ENCODE results near the gene TMEM115. TPM values are rescaled to one million over a fixed set of nuclear protein-coding genes. Genes with fewer than 3 reads are reported as not detected.

TMEM115 gene
- total RNA-seq: 10 to 100 TPM; 15.2 to 16.8 TPM

GRCh38 chr3:50358911-50359759 lies at the start of gene TMEM115:
TSS of gene TMEM115 (minus strand) at chr3:50359521. CDS start at chr3:50359063, 458 bp downstream.
- POLR2A ChIA-PET: interaction anchor here (0.6 to 1.1 kb wide), 4 partner anchors 8 to 253 kb away, joined by 3 to 4 read pairs (median 3); partner anchors contain the start of genes CISH and ZMYND10
- CTCF ChIA-PET: interaction anchor here (0.9 to 1.2 kb wide), 2 partner anchors 11 to 21 kb away, joined by 3 to 4 read pairs; no protein-coding TSS in a partner anchor
- Mint-ChIP-seq H3K9me3 (no peaks in the 10 kb centered on the region), H3K4me1 (ENCODE audit: low read depth) (peaks cover 40% of the 10 kb centered on the region), H3K27ac (peak within 1 kb of the TSS; percentile 95), H3K27me3 (no peaks in the 10 kb centered on the region), H3K4me3 (peak within 1 kb of the TSS; percentile 88), H3K36me3 (ENCODE audit: low read depth) (peaks cover 25% of the 10 kb centered on the region)
- ATAC-seq (peak; percentile 100), DNase-seq (peak; percentile 98)
- TF ChIP-seq CTCF (IDR thresholded peaks at IDR 0.05): no peak
- intact Hi-C loops (cut with micrococcal nuclease): no loop called here

- ATAC-seq (no peak), DNase-seq (no peak)
- H3K27me3 Mint-ChIP-seq: no peaks in the 10 kb centered on the region
- ChIA-PET POLR2A (no interaction called here), CTCF (no interaction called here)
- intact Hi-C loops (cut with micrococcal nuclease): no loop called here
- peaks cover 10% of the 10 kb centered on the region for H3K4me1 Mint-ChIP-seq (ENCODE audit: low read depth)
- H3K27ac Mint-ChIP-seq: no peak overlapping the region
- no peak overlapping the region for H3K4me3 Mint-ChIP-seq
- H3K36me3 Mint-ChIP-seq (ENCODE audit: low read depth): no peaks in the 10 kb centered on the region
- no peaks in the 10 kb centered on the region for H3K9me3 Mint-ChIP-seq
- TF ChIP-seq CTCF (IDR thresholded peaks at IDR 0.05): no peak
Observed at GRCh38 chr3:50408443-50408944, 49.2 kb upstream of the TMEM115 start.

- DNase-seq (no peak), ATAC-seq (no peak)
- no peaks in the 10 kb centered on the region for H3K27me3 Mint-ChIP-seq
- intact Hi-C loops (cut with micrococcal nuclease): no loop called here
- ChIA-PET CTCF (no interaction called here), POLR2A (no interaction called here)
- no peaks in the 10 kb centered on the region for H3K9me3 Mint-ChIP-seq
- H3K27ac Mint-ChIP-seq: no peak overlapping the region
- TF ChIP-seq CTCF (IDR thresholded peaks at IDR 0.05): no peak
- H3K4me1 Mint-ChIP-seq (ENCODE audit: low read depth): peaks cover 12% of the 10 kb centered on the region
- H3K36me3 Mint-ChIP-seq (ENCODE audit: low read depth): no peaks in the 10 kb centered on the region
- H3K4me3 Mint-ChIP-seq: no peak overlapping the region
Observed at GRCh38 chr3:50406487-50406886, 47.2 kb upstream of the TMEM115 start.

- Mint-ChIP-seq H3K27ac (no peak overlapping the region), H3K9me3 (no peaks in the 10 kb centered on the region), H3K27me3 (no peaks in the 10 kb centered on the region), H3K4me3 (no peak overlapping the region), H3K36me3 (ENCODE audit: low read depth) (no peaks in the 10 kb centered on the region), H3K4me1 (ENCODE audit: low read depth) (peaks cover 2% of the 10 kb centered on the region)
- ATAC-seq (no peak), DNase-seq (peak; percentile 41)
- TF ChIP-seq CTCF (IDR thresholded peaks at IDR 0.05): no peak
- POLR2A ChIA-PET: no interaction called here
- CTCF ChIA-PET: no interaction called here
- intact Hi-C loops (cut with micrococcal nuclease): no loop called here
Observed at GRCh38 chr3:50405249-50405648, 45.9 kb upstream of the TMEM115 start.

- peaks cover 2% of the 10 kb centered on the region for H3K4me1 Mint-ChIP-seq (ENCODE audit: low read depth)
- ChIA-PET POLR2A (interaction anchor here (0.9 kb wide), 1 partner anchor 51 kb away, joined by 4 read pairs; the partner anchor contains the start of genes CYB561D2 and NPRL2), CTCF (no interaction called here)
- no peak for ATAC-seq
- no peak overlapping the region for H3K4me3 Mint-ChIP-seq
- H3K27ac Mint-ChIP-seq: no peak overlapping the region
- TF ChIP-seq CTCF (IDR thresholded peaks at IDR 0.05): no peak
- H3K27me3 Mint-ChIP-seq: no peaks in the 10 kb centered on the region
- no peaks in the 10 kb centered on the region for H3K9me3 Mint-ChIP-seq
- no peak for DNase-seq
- H3K36me3 Mint-ChIP-seq (ENCODE audit: low read depth): no peaks in the 10 kb centered on the region
- intact Hi-C loops (cut with micrococcal nuclease): no loop called here
Observed at GRCh38 chr3:50401978-50402595, 42.8 kb upstream of the TMEM115 start.

Measured in activated CD8-positive, alpha-beta T cell treated with anti-CD3 and anti-CD28 coated beads for 36 hours (primary cell).